GM21515 (cell line): ENCODE data around the gene COL15A1.

Source experiments
- ATAC-seq: cut with Tn5 transposase; IDR thresholded peaks from one replicate; pipeline ENCODE4 v1.9.1; 2021; ENCODE audit not compliant: unreplicated experiment

The COL15A1 gene

GRCh38 chr9:99030610-99031109 lies 87.0 kb downstream of the COL15A1 start:
- ATAC-seq: no peak

GRCh38 chr9:99031319-99031718 lies 87.6 kb downstream of the COL15A1 start:
- no peak for ATAC-seq

GRCh38 chr9:99031994-99032393 lies 88.3 kb downstream of the COL15A1 start:
- no peak for ATAC-seq

DNA sequence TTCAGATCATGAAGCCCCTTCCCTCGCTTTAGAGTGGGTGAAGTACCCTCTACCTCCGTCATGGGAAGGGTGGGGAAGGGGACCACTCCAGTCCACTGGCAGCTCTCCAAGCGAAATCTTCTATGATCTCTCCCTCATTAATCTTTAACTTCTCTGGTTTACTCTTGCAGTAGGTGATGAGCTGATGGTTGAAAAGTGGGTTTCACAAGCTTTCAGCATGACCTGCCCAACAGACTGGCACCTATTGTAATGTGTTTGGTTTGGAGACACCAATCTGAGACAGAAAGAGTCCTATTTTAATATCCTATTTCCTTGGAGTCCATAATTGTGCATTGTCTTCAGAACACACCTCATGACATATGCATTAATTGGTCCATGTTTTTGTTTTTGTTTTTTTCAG lies 90.4 kb downstream of the COL15A1 start:
- no peak for ATAC-seq

DNA sequence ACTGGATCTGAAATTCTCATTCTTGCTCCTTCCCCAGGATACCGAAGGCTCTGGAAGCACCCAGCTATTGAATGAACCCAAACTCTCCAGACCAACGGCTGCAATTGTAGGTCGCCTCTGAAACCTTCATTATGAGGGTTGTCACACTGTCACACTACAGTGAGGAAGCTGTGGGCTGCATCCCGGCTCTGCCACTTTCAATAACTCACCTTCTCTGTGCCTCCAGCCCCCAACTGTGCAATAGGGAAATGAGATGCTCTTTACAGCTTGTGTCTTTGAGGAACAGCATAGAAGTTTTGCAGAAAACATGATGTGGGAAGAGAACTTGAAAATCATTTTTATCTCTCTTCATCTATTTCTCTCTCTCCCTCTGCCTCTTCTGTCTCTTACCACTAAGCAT lies 91.6 kb downstream of the COL15A1 start:
- no peak for ATAC-seq

DNA sequence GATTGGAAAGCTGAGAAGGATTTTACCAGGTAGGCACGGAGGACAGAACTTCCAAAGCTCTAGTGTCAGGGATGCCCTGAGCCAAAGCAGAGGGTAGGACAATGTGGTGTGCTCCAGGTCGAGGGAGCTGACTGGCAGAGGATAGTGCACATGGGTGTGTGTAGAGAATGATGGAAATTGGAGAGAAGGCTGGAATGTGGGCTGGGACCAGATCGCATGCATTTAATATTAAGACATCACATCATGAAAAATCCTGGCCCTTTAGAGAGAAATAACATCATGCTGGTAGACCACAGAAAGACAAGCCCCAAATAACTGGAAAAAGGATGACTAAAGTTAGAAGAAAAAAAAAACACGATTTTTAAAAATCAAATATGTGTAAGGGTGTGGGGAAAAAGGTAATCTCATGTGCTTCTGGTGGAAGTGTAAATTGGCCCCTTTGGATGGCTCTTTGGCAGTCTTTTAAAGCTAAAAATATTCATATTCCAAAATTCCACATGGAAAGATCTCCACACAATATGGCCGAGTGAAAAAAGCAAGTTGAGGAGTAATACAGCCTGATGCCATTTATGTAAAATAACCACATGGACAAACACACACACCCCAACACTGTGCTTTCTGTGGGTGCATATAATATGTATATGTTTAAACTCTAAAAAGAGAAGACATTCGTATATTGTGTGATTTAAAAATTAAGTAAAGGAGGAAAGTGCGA lies 94.2 kb downstream of the COL15A1 start:
- ATAC-seq: no peak

DNA sequence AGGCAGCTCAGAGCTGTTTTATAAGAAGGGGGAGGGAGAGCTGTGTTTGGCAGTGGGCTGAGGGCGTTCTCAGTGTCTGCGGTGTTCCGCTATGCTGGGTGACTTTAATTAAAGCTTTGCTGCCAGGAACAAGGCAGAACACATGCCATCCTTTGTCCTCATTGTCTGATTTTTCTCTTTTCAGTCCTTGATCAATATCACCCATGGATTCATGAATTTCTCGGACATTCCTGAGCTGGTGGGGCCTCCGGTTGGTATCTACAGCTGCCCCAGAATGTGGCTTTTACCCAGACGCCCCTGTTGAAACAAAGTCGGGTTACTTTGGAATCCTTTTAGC lies 94.7 kb downstream of the COL15A1 start:
- no peak for ATAC-seq

DNA sequence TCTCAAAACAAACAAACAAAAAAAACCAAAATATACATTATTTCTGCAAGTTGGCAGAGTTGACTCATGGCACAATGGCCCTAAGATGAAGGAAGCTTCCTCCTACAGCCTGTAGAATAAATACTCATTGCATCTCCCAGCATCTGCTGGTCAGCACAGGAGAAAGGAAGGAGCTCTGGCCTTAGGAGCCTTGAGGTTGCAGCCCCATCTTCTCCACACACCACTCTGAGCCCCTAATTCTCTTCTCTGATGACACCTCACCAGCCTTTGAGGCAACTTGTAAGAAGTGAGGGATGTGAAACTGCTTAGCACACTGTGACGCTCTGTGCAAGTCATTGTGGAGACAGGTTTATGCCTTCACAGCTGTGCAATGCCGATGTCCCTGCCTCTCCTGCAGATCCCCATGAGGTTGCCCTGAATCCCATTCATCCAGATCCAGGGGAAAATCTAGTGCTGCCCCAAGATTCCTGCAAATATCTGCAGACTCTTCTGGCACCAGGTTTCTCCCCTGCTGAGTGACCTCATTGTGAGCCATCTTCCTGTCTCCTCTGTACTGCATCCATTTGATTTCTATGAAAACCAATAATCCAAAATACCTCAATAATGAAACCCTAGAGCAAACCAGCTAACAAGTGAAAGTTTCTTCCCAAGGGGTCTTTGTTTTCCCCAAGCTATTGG lies 95.9 kb downstream of the COL15A1 start:
- no peak for ATAC-seq

GRCh38 chr9:99040251-99040900 lies 96.7 kb downstream of the COL15A1 start:
- no peak for ATAC-seq

DNA sequence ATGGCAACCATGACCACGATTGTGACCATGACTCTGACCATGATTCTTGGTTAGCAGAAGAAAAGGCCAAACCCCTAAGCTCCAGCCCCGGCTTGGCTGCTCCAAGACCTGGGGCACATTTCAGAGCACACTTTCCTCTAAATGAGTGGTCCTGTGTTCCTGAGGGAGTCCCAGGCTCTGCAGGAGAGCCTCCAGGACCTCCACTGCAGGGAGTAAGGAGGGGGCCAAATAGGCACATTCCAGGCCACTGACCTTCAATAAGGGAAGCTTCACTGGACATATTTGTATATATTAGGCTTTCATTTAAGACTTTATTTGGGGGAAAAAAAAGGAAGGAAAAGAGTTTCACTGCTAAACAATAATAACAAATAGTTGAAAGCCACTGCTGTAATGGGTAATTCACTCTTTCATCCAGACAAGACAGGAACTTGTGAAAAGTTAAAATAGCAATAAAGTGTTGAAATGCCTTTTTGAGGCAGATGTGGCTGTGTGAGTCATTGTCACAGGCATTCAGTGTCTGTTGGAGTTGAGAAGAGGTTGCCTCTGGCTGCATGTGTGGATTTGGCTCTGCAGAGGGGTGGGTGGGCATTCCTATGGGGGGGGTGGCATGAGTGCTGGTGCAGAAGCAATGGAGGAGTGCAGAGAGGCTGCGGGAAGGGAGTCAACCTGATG lies 97.3 kb downstream of the COL15A1 start:
- no peak for ATAC-seq

DNA sequence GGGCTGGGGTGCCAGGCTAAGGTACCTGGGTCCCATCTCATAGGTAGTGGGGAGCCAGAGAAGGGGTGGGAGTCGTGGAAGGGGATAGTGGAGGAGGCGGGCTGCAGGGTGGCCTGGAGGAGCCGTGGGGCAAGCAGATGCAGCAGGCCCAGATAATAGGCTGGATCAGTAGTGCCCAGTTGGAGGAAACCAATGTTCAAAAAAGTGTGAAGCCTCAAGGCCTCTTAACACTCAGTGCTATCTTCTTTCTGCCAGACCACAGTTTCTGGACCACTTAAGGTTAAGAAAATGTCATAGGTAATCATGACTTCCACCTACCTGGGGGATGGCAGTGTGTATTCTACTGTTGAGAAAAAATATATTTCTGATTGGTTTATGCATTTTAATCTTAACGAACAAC lies 97.9 kb downstream of the COL15A1 start:
- no peak for ATAC-seq

GRCh38 chr9:99042620-99043019 lies 98.9 kb downstream of the COL15A1 start:
- no peak for ATAC-seq

DNA sequence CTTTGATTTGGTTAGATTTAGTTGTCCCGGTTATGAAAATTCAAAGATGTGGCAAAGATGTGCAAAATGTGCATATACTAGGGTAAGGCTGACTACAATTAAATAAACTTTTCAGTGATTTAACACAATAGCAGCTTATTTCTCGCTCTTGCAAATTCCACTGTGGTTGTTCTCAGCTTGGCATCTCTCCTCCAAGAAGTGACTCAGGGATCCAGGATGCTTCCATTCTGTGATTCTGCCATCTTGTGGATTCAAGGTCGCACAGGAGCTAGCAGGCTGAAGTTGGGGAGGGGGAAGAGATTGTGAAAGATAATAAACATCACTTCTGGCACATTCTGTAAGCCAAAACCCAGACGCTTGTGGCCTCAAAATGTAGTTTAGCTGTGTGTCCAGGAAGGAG lies 101.1 kb downstream of the COL15A1 start:
- no peak for ATAC-seq

DNA sequence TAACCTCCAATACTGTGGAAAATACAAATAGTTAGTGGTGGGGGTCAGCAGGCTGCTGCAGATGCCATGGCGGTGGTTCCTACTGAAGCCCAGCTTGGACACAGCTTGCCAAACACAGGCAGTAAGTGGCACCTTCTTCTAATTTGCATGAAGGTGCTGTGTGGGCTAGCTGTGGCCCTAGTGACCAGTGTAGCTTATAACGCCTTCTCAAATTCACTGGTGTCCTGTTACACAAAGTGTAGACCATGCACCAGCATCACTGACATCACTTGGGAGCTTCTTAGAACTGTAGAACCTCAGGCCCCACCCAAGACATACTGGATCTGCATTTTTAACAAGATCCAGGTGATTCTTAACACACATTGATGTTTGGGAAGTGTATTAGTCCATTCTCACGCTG lies 102.4 kb downstream of the COL15A1 start:
- no peak for ATAC-seq

DNA sequence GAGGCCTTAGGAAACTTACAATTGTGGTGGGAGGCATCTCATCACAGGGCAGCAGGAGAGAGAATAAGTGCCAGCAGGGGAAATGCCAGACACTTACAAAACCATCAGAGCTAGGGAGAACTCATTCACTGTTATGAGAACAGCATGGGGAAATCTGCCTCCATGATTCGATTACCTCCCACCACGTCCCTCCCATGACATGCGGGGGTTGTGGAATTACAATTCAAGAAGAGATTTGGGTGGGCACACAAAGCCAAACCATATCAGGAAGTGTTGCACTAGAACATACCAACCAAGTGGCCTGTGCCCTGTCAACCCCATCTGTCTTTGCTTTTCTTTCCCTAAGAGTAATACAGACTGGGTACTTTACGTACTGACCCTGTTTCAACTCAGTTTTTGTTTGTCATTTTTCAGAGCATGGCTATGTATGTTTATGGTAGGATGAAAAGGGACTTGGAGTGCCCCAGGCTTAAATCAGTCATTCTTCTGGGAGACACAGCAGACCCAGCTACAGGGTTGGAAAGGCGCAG lies 102.9 kb downstream of the COL15A1 start:
- ATAC-seq: no peak

- ATAC-seq: no peak
These were observed 105.5 kb downstream of the COL15A1 start for GRCh38 chr9:99049228-99049627.

DNA sequence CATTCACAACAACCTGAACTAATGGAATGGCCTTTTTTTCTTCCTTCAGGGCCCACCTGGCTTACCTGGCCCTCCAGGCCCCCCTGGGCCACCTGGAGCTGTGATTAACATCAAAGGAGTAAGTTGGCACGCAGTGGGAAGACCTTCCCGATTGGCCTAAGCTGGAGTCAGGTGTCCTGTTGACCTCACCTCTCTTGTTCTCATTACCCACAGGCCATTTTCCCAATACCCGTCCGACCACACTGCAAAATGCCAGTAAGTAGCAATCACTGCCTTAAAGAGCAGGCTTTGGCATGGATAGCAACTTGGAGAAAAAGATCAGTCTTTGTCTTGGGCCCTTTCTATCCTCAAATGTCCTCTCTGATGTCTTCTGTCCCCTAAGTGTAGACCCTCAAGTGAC lies 105.9 kb downstream of the COL15A1 start:
- no peak for ATAC-seq

- ATAC-seq: no peak
These were observed 106.7 kb downstream of the COL15A1 start for GRCh38 chr9:99050292-99050911.

GRCh38 chr9:99050924-99051323 lies 107.2 kb downstream of the COL15A1 start:
- no peak for ATAC-seq

DNA sequence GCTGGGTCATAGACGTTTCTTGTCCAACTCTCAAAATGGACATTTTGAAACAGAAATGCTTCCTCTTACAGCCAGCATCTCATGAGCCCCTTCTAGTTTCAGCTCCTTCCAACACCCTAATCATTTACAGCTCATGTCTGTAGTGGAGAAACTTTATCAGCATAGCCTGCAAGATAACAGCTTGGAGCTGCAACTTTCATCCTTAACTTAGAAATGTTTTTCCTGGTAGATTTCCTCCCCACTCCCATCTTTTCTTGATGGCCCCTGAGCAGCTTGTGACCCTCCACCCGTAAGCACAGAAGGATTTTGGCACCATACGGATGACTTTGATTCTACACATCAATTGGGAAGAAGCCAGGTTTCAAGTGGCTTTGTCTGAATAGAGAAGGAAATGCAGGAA lies 107.7 kb downstream of the COL15A1 start:
- no peak for ATAC-seq

GRCh38 chr9:99051851-99052250 lies 108.1 kb downstream of the COL15A1 start:
- no peak for ATAC-seq
